Epithelial cell of prostate (primary cell): ENCODE results near the gene HBS1L.

ENCODE experiments used
- DNase-seq: peaks from one replicate; pipeline ENCODE4 v3.0.0-alpha.2; 2011; ENCODE audit warnings: low read depth, low spot score
- H3K27ac ChIP-seq: fragments of 450-650 bp; 2 replicates; pipeline ENCODE4 v1.5.1; 2017; ENCODE audit warnings: mild to moderate bottlenecking

The HBS1L gene

DNA sequence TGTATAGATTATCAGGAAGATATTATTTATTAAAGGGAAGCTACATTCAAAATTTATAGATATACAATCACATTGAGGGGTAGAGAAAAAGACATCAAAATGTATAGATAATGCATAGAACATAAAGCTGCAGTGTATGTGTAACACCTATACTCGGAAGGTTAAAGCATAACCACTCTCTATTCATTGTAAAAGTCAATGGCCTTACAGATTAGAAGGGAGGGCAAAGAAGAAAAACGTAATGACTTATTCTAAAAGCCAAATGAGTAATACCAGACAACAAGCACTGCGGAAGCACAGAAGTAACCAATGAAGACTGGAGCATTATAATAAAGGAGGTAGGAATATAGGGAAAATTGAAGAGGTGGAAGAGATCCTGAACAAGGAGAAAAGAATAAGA lies 11.3 kb downstream of the HBS1L start:
- no peak overlapping the region for H3K27ac ChIP-seq
- DNase-seq, result no peak

DNA sequence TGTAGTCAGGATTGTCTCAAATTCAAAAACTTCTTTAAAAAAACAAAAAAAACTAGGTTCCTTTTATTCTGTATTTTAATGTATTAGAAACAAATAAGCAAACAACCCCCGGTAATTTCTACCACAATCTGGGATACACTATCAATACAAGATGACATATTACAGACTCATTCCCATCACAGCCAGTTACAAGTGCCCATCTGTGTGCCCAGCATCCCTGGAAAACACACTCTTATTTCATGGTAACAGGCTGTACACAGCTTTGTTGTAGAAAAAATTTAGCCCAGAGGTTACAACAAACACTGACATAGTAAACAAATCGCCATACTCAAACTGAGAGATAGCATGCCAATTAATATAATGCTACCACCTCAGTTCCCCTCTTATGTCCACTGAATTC lies 16.3 kb downstream of the HBS1L start:
- no peak overlapping the region for H3K27ac ChIP-seq
- no peak for DNase-seq

DNA sequence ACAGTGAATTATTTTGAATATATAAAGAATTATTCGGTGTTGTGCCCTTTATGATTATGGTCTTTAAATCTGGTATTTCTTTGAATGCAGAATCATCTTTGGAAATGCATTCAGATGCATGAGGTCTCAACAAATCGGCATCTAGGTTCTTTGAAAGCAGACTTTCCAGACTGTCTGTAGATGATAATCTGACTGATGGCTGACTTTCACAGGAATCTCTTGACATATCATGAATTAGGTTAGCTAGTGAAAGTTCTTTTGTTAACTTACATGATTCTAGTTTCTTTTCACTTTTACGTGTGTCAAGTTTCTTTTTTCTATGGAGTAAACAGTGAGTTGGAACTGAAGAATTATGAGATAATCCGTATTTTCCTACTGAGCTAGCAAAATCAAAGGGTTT lies 17.1 kb downstream of the HBS1L start:
- no peak overlapping the region for H3K27ac ChIP-seq
- DNase-seq, result no peak

DNA sequence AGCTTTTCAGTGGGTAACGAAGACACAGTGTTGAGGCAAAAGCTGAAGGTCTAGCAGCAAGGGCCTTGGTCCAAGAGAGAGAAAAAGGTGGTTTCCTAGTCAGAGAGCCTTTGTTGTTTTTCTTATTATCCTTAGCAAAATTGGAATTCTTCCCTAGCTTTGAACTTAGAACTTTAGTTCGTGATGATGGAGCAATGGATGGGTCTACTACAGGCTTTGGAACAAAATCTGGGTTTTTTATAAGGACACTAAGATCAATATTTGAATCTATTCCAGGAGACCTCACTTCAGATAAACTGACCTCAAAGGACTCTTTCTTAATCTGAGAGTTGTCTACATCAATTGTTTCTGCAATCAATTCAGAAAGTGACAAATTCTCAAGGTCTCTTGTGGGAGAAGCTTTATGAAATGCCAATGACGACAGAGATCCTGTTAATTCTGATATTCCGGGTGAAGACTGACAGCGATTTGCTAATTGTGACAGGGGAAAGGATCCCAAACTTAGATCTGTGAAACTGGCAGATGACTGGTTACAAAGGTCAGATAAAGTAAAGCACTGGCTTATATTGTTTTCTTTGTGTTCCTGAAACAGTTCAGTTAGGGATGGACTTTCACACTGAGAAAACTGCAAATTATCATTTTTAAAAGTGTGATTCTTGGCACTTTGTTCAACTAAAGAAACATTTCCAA lies 17.7 kb downstream of the HBS1L start:
- H3K27ac ChIP-seq, result no peak overlapping the region
- no peak for DNase-seq

GRCh38 chr6:135033238-135033637 lies 21.4 kb downstream of the HBS1L start:
- no peak for DNase-seq
- no peak overlapping the region for H3K27ac ChIP-seq

DNA sequence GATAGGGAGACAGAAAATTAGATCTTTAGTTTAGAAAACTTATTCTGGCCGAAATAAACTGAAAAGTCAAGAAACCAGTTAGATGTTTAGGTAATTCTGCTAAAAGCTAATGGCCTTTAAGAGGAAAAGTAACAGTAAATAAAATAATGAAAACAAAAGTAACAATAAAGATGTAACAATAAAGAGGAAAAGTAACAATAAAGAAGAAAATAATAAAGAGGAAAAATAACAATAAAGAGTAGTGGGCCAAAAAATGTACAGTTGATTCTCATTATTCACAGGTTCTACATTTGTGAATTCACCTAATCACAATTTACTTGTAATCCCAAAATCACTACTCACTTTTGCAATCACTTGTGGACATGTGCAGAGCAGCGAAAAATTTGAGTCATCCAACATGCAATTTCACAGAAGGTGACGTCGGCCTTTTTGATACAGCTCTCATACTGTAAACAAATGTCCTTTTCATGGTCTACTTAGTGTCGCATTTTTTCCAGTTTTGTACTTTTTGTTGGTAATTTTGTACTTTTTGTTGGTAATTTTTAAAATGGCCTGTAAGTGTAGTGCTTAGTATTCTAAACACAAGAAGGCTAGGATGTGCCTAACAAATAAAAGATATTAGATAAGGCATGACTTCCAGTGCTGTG lies 24.0 kb downstream of the HBS1L start:
- DNase-seq, result no peak

GRCh38 chr6:135030056-135030473 lies 24.6 kb downstream of the HBS1L start:
- no peak overlapping the region for H3K27ac ChIP-seq
- no peak for DNase-seq

More for the DNA sequence above, 24.0 kb downstream of the HBS1L start:
- H3K27ac ChIP-seq, result no peak overlapping the region

GRCh38 chr6:135025775-135026174 lies 28.8 kb downstream of the HBS1L start:
- H3K27ac ChIP-seq, result no peak overlapping the region
- DNase-seq, result no peak

GRCh38 chr6:135025175-135025574 lies 29.4 kb downstream of the HBS1L start:
- no peak for DNase-seq
- H3K27ac ChIP-seq, result no peak overlapping the region

DNA sequence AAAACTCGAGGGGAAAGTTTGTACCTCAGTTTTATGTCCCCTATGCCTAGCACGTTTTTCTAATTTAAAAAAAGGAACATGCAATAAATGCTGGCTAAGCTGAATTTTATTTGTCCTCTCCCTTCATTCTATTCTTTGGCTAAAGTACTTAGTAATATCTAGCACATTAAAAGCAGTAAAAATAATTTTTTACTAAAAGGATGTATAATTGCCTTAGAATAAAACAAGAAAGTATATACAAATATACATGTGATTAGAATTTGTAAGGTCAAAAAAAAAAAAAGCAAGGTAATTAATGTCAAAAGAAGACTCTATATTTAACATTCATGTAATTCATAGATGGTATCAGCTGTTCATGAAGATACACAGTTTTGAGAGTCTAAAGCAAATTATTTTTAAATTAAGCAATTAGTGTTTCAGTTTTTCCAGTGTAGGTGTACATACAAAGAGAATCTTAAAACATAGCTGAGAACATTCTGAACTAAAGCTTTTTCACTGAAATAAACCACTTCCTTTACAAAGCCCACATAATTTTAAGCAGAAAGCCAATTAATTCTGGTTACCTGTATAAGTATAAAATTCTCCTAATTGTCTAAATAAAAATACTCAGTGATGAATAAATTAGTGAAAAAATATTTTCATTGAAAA lies 32.4 kb downstream of the HBS1L start:
- DNase-seq, result no peak
- H3K27ac ChIP-seq, result no peak overlapping the region

DNA sequence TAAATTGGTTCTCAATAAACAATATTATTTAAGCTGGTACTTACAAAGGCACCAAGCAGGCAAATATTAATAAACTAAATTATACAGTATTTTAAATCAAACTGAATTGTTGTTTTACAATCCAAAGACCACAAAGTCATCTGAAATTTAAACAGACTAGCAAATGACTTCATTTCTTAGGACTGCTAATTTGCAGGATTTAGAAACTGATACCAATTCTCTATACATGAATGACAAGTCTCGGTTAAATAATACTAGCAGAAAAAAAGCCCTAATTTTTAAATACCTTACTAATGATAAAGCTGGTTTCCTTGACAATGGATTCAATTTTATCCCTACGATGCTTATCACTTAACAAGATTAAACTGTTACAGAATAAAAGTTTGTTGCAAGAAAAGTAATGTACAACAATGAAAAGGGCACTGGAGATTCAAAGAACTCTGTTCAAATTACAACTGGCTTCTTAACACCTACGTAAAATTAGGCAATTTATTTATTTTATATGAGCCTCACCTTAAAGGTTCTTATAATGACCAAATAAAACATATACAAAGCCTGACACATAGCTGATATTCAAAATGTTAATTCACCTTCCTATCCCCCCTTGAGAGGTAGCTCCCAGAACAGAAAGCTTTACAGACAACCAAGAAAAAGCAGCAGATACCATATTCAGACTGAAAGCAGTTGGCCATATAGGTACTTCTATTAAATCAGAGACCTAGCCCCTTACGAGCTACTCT lies 33.1 kb downstream of the HBS1L start:
- no peak overlapping the region for H3K27ac ChIP-seq
- no peak for DNase-seq

GRCh38 chr6:135018941-135019340 lies 35.7 kb downstream of the HBS1L start:
- no peak overlapping the region for H3K27ac ChIP-seq

GRCh38 chr6:135018052-135018451 lies 36.6 kb downstream of the HBS1L start:
- H3K27ac ChIP-seq, result no peak overlapping the region
- no peak for DNase-seq

More at GRCh38 chr6:135018941-135019340, 35.7 kb downstream of the HBS1L start:
- no peak for DNase-seq

DNA sequence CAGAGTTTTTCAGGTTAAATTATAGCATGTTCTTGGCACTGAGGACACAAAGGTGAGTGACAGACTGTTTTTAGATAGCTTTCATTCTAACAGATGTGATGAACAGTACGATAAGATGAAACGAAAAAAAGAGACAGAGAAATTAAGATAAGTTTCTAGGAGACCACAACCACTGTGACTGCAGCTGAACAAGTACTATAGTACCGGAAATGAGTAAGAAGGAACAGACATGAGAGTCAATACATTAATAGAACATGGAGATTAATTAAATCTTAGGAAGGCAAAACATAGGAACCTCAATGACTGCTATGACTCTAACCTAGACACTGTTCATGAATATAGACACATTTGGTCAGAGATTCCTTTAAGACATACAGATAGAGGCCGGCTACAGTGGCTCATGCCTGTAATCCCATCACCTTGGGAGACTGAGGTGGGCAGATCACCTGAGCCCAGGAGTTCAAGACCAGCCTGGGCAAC lies 40.2 kb downstream of the HBS1L start:
- DNase-seq, result no peak
- no peak overlapping the region for H3K27ac ChIP-seq

GRCh38 chr6:135013211-135013610 lies 41.4 kb downstream of the HBS1L start:
- DNase-seq, result no peak
- H3K27ac ChIP-seq, result peak overlapping the region; percentile 9

DNA sequence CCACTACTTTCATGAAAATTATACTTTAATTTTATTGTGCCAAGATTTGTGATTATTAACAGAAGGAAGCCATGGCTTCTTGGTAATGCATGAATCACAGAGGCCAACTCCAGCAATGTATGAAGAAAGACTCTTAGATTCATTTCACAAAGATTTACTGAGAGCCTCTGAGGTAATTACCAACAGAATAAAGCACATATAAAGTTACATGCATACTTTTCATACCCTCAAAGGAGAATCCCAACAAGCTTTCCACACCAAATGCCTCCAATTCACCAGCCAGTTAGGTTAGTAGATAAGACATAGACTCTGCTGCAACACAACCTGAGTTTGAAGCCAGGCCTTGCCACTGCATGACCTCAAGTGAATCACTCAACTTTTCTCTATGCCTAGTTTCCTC lies 41.9 kb downstream of the HBS1L start:
- no peak for DNase-seq
- H3K27ac ChIP-seq, result peak overlapping the region; percentile 9

DNA sequence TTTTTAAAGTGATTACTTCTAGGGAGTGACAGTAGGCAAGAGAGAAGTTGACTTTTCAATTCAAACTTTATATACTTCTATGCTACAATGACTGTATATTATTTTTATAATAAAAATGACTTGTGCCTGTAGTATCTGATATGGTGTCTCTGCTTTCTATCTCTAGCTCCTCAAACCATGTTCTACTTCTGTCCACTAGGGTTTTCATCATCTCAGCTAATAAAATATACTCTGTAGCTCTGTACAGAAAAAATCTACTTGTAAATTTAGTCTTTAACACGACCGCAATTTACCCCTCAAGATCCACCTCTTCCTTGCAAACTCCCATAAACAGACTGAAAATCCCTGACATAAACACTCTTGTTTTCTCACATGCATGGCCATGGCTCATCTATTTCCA lies 42.3 kb downstream of the HBS1L start:
- DNase-seq, result no peak
- H3K27ac ChIP-seq, result no peak overlapping the region

GRCh38 chr6:135008941-135009290 lies 45.7 kb downstream of the HBS1L start:
- no peak overlapping the region for H3K27ac ChIP-seq
- no peak for DNase-seq

DNA sequence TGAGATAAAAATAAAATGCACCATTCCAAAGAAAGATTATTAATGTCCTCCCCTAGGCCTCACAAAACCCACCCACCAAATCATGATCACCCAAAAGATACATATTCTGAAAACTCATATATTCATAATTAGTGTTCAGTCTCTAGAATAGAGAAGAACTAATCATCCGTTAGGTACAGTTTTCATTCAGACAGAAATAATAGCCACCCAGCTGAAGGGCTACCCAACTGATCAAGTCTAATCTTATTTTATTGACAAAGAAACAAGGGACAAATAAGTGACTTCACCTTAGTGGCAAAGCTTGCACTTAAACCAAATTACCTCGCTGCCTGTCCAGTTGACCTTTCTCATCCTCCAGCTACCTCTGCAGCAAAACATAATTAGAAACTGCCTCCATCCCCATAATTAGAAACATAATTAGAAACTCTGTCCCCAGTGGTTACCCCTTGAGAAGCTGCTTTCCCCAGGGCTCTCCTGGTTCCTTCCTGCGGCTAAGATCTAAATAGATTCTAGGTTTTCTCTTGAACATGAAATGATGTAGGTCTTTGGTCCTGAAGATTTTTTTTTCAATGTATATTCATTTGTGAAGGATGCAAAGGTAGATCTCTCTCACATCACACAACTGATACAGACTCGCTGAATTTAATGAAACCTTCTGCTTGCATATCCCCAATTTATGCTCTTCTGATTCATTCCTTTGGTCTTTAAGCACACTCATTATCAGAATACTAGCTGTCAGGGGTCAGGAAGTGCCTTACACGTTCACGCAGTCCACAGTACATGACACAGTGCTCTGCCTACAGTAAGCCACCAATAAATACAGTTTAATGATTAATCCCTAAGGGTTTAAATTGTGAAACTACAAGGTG lies 46.3 kb downstream of the HBS1L start:
- no peak overlapping the region for H3K27ac ChIP-seq
- no peak for DNase-seq

DNA sequence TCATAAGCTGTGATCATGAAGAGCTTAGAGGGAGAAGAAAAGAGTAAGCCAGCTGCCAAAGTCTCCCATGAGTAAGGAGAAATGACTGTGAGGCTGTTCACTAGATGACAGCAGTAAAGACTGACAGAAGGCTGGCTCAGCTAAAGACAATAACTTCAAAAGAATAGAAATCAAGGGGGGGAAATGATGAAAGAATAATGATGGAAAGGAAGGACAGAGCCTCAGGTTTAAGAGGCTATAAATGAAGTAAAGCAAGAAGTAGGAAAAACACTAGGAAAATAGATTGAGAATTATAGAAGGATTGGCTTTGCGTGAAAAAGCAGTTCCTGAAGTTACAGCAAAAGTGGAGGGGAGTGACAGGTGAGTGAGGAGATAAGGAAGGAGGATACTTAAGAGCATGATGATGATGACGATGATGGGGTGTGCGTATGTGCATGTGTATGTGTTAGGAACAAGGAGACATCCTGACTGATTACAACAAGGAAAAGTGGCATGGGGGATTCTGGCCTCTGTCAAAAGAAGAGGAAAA lies 48.2 kb downstream of the HBS1L start:
- no peak overlapping the region for H3K27ac ChIP-seq
- no peak for DNase-seq
